Osteocyte (in vitro differentiated cells): Measurements from ENCODE around the gene DRD2. TPM values are rescaled to one million over a fixed set of nuclear protein-coding genes. Genes with fewer than 3 reads are reported as not detected.

Experiments used
- DNase-seq: peaks from one replicate; pipeline ENCODE4 v3.0.0; 2021; ENCODE audit warnings: mixed read lengths; ENCODE audit not compliant: unreplicated experiment; ENCODE audit errors: extremely low spot score
- H3K27ac Mint-ChIP-seq: one replicate; pipeline ENCODE4 v1.8.0; 2021; ENCODE audit warnings: mild to moderate bottlenecking, mixed read lengths; ENCODE audit not compliant: unreplicated experiment
- H3K27me3 Mint-ChIP-seq: one replicate; pipeline ENCODE4 v1.8.0; 2021; ENCODE audit warnings: mixed read lengths; ENCODE audit not compliant: unreplicated experiment
- H3K36me3 Mint-ChIP-seq: one replicate; pipeline ENCODE4 v1.8.0; 2021; ENCODE audit warnings: mixed read lengths; ENCODE audit not compliant: unreplicated experiment
- H3K4me1 Mint-ChIP-seq: one replicate; pipeline ENCODE4 v1.8.0; 2021; ENCODE audit warnings: mixed read lengths; ENCODE audit not compliant: unreplicated experiment
- H3K4me3 Mint-ChIP-seq: one replicate; pipeline ENCODE4 v1.8.0; 2021; ENCODE audit warnings: mild to moderate bottlenecking, moderate library complexity, mixed read lengths; ENCODE audit not compliant: unreplicated experiment
- H3K9me3 Mint-ChIP-seq: one replicate; pipeline ENCODE4 v1.8.0; 2021; ENCODE audit warnings: mixed read lengths; ENCODE audit not compliant: unreplicated experiment
- CTCF ChIP-seq: fragments of 200-600 bp; sonication (generic); IDR thresholded peaks from 2 replicates; pipeline ENCODE4 v1.5.0; 2021; ENCODE audit warnings: antibody characterized with exemption, mild to moderate bottlenecking, moderate library complexity
- total RNA-seq: library from RNA; stranded (reverse); gene quantifications from 2 replicates; pipeline ENCODE4 v1.2.1, GENCODE V29; 2021

DRD2 gene
- total RNA-seq, 1 donor from 2014 or later: not detected

- H3K4me1 Mint-ChIP-seq: no peaks in the 10 kb centered on the region
- H3K27me3 Mint-ChIP-seq: no peaks in the 10 kb centered on the region
- no peak overlapping the region for H3K27ac Mint-ChIP-seq
- TF ChIP-seq CTCF: no peak
- no peak overlapping the region for H3K4me3 Mint-ChIP-seq
- DNase-seq: no peak
- no peaks in the 10 kb centered on the region for H3K36me3 Mint-ChIP-seq
- H3K9me3 Mint-ChIP-seq: no peaks in the 10 kb centered on the region
Observed at GRCh38 chr11:113412675-113413074, 62.5 kb downstream of the DRD2 start.

GRCh38 chr11:113411536-113411935 lies 63.7 kb downstream of the DRD2 start:
- Mint-ChIP-seq H3K9me3 (no peaks in the 10 kb centered on the region), H3K36me3 (no peaks in the 10 kb centered on the region), H3K4me3 (no peak overlapping the region), H3K27me3 (no peaks in the 10 kb centered on the region), H3K4me1 (no peaks in the 10 kb centered on the region), H3K27ac (no peak overlapping the region)
- no peak for TF ChIP-seq CTCF
- no peak for DNase-seq

GRCh38 chr11:113410414-113411135 lies 64.6 kb downstream of the DRD2 start:
- no peak overlapping the region for H3K27ac Mint-ChIP-seq
- no peak overlapping the region for H3K4me3 Mint-ChIP-seq
- H3K4me1 Mint-ChIP-seq: no peaks in the 10 kb centered on the region
- H3K27me3 Mint-ChIP-seq: no peaks in the 10 kb centered on the region
- no peak for TF ChIP-seq CTCF
- H3K9me3 Mint-ChIP-seq: no peaks in the 10 kb centered on the region
- no peaks in the 10 kb centered on the region for H3K36me3 Mint-ChIP-seq
- DNase-seq: no peak

GRCh38 chr11:113409526-113409925 lies 65.7 kb downstream of the DRD2 start:
- Mint-ChIP-seq H3K27ac (no peak overlapping the region), H3K9me3 (no peaks in the 10 kb centered on the region), H3K4me1 (no peaks in the 10 kb centered on the region), H3K27me3 (no peaks in the 10 kb centered on the region), H3K36me3 (no peaks in the 10 kb centered on the region), H3K4me3 (no peak overlapping the region)
- no peak for DNase-seq
- no peak for TF ChIP-seq CTCF

- Mint-ChIP-seq H3K36me3 (no peaks in the 10 kb centered on the region), H3K27me3 (peaks cover under 1% of the 10 kb centered on the region), H3K27ac (no peak overlapping the region), H3K4me1 (no peaks in the 10 kb centered on the region), H3K4me3 (no peak overlapping the region), H3K9me3 (no peaks in the 10 kb centered on the region)
- DNase-seq: no peak
- TF ChIP-seq CTCF: no peak
Observed at GRCh38 chr11:113408887-113409286, 66.3 kb downstream of the DRD2 start.
